GM23338 (cell line): ENCODE results near the gene ODAD3. TPM values are rescaled to one million over a fixed set of nuclear protein-coding genes. Genes with fewer than 3 reads are reported as not detected.

Experiments used
- ATAC-seq: fragments of 200-7000 bp; cut with Tn5 transposase; 3 replicates; pipeline ENCODE4 v1.9.1; 2020
- DNase-seq: peaks from one replicate; pipeline ENCODE4 v3.0.0-alpha.2; 2015; ENCODE audit warnings: low spot score
- H2AFZ ChIP-seq: fragments of 200-600 bp; sonication (generic); 2 replicates; pipeline ENCODE4 v1.8.0; 2016; ENCODE audit warnings: antibody characterized with exemption, mild to moderate bottlenecking, moderate library complexity
- H3F3A ChIP-seq: fragments of 200-600 bp; sonication (generic); replicated peaks from 2 replicates; pipeline ENCODE4 v1.8.0; 2017; ENCODE audit warnings: antibody characterized with exemption, mixed run types, low read depth
- H3K27ac ChIP-seq: fragments of 200-600 bp; sonication (generic); 2 replicates; pipeline ENCODE4 v1.6.1; 2016; ENCODE audit warnings: low read depth
- H3K27me3 ChIP-seq: fragments of 200-600 bp; sonication (generic); 2 replicates; pipeline ENCODE4 v1.8.0; 2016; ENCODE audit warnings: mild to moderate bottlenecking, mixed run types, moderate library complexity; ENCODE audit not compliant: insufficient read depth
- H3K36me3 ChIP-seq: fragments of 200-600 bp; sonication (generic); 2 replicates; pipeline ENCODE4 v1.8.0; 2016; ENCODE audit warnings: mild to moderate bottlenecking; ENCODE audit not compliant: insufficient read depth
- H3K4me1 ChIP-seq: fragments of 200-600 bp; sonication (generic); 2 replicates; pipeline ENCODE4 v1.8.0; 2016; ENCODE audit warnings: mild to moderate bottlenecking, moderate library complexity; ENCODE audit not compliant: insufficient read depth
- H3K4me2 ChIP-seq: fragments of 200-600 bp; sonication (generic); 2 replicates; pipeline ENCODE4 v1.7.1; 2017; ENCODE audit warnings: mixed run types
- H3K4me3 ChIP-seq: fragments of 200-600 bp; sonication (generic); 2 replicates; pipeline ENCODE4 v1.6.1; 2016; ENCODE audit warnings: mixed run types
- H3K79me2 ChIP-seq: fragments of 200-600 bp; sonication (generic); replicated peaks from 2 replicates; pipeline ENCODE4 v1.8.0; 2017; ENCODE audit warnings: mild to moderate bottlenecking; ENCODE audit not compliant: insufficient read depth
- H3K9me2 ChIP-seq: fragments of 200-600 bp; sonication (generic); 2 replicates; pipeline ENCODE4 v1.8.0; 2017; ENCODE audit not compliant: insufficient read depth
- H4K20me1 ChIP-seq: fragments of 200-600 bp; sonication (generic); replicated peaks from 2 replicates; pipeline ENCODE4 v1.8.0; 2017; ENCODE audit warnings: mild to moderate bottlenecking; ENCODE audit not compliant: insufficient read depth
- H3K27ac Mint-ChIP-seq: 2 replicates; pipeline ENCODE4 v1.8.0; 2020; ENCODE audit warnings: inconsistent platforms, mild to moderate bottlenecking, moderate library complexity, mixed read lengths
- H3K27me3 Mint-ChIP-seq: 3 replicates; pipeline ENCODE4 v1.8.0; 2022; ENCODE audit warnings: low read depth, mild to moderate bottlenecking, moderate library complexity, mixed read lengths, inconsistent platforms; ENCODE audit not compliant: insufficient read depth, poor library complexity
- H3K36me3 Mint-ChIP-seq: 3 replicates; pipeline ENCODE4 v1.8.0; 2021; ENCODE audit warnings: low read depth, mild to moderate bottlenecking, inconsistent platforms, moderate library complexity, mixed read lengths
- H3K4me1 Mint-ChIP-seq: 3 replicates; pipeline ENCODE4 v1.8.0; 2020; ENCODE audit warnings: mild to moderate bottlenecking, inconsistent platforms, mixed read lengths
- H3K4me3 Mint-ChIP-seq: 3 replicates; pipeline ENCODE4 v1.8.0; 2021; ENCODE audit warnings: moderate library complexity, mild to moderate bottlenecking, inconsistent platforms, mixed read lengths
- H3K9me3 Mint-ChIP-seq: 3 replicates; pipeline ENCODE4 v1.8.0; 2020; ENCODE audit warnings: moderate library complexity, mild to moderate bottlenecking, inconsistent platforms, mixed read lengths
- CREB1 ChIP-seq: fragments of 250-450 bp; sonication (Bioruptor Pico); IDR thresholded peaks from 2 replicates; pipeline ENCODE4 v1.5.0; 2020; ENCODE audit warnings: low read depth, mild to moderate bottlenecking, moderate library complexity
- EZH2 ChIP-seq: fragments of 200-600 bp; sonication (generic); IDR thresholded peaks from one replicate; pipeline ENCODE4 v1.8.0; 2017; ENCODE audit warnings: antibody characterized with exemption, mild to moderate bottlenecking, low read depth; ENCODE audit not compliant: unreplicated experiment
- EZH2phosphoT487 ChIP-seq: fragments of 200-600 bp; sonication (generic); IDR thresholded peaks from one replicate; pipeline ENCODE4 v1.8.1; 2018; ENCODE audit warnings: antibody characterized with exemption; ENCODE audit not compliant: unreplicated experiment
- JUNB ChIP-seq: IDR thresholded peaks from one replicate; pipeline ENCODE4 v1.6.1; 2016; ENCODE audit warnings: antibody characterized with exemption; ENCODE audit not compliant: unreplicated experiment
- NANOG ChIP-seq: IDR thresholded peaks from 2 replicates; pipeline ENCODE4 v1.6.1; 2016; ENCODE audit warnings: antibody characterized with exemption, borderline replicate concordance
- POLR2AphosphoS5 ChIP-seq: IDR thresholded peaks from 2 replicates; pipeline ENCODE4 v1.6.1; 2016; ENCODE audit warnings: antibody characterized with exemption, low read depth
- STAT1 ChIP-seq: IDR thresholded peaks from one replicate; pipeline ENCODE4 v1.6.1; 2016; ENCODE audit warnings: antibody characterized with exemption; ENCODE audit not compliant: unreplicated experiment
- ZNF114 ChIP-seq: fragments of 250-450 bp; sonication (Bioruptor Pico); IDR thresholded peaks from 2 replicates; pipeline ENCODE4 v1.5.0; 2020; ENCODE audit warnings: mild to moderate bottlenecking, moderate library complexity
- ZNF331 ChIP-seq: fragments of 250-450 bp; sonication (Bioruptor Pico); IDR thresholded peaks from 2 replicates; pipeline ENCODE4 v1.5.0; 2020; ENCODE audit warnings: low read depth, mild to moderate bottlenecking, moderate library complexity
- polyA plus RNA-seq: library from polyadenylated mRNA; unstranded; fragments of >200 nt; fragmentation: Nextera tagmentation; extraction: Ambion mirVana; gene quantifications from 2 replicates; pipeline ENCODE4 v1.2.1, GENCODE V29; 2016
- total RNA-seq: library from RNA; depleted of rRNA; stranded (reverse); fragments of >200 nt; shearing (Covaris generic); gene quantifications from 2 replicates; pipeline ENCODE4 v1.2.3, GENCODE V29; 2014
- TF ChIP-seq, protein P1 (sequence below): IDR thresholded peaks from 2 replicates; pipeline ENCODE4 v1.6.1; 2016; ENCODE audit warnings: antibody characterized with exemption
- TF ChIP-seq, protein P2 (sequence below): IDR thresholded peaks from one replicate; pipeline ENCODE4 v1.6.1; 2018; ENCODE audit warnings: antibody characterized with exemption; ENCODE audit not compliant: unreplicated experiment
- TF ChIP-seq, protein P3 (sequence below): fragments of 250-450 bp; sonication (Bioruptor Pico); IDR thresholded peaks from 2 replicates; pipeline ENCODE4 v1.5.0; 2020; ENCODE audit warnings: mild to moderate bottlenecking, moderate library complexity
- TF ChIP-seq, protein P4 (sequence below), 2 experiments: fragments of 200-600 bp in 1 of 2; sonication (generic) in 1 of 2; conservative IDR thresholded peaks; 2 replicates each; pipeline versions ENCODE4 v1.5.1 to v1.6.1; 2016 to 2017; ENCODE audit warnings: antibody characterized with exemption in 2 of 2, low read depth in 2 of 2, mild to moderate bottlenecking in 2 of 2, moderate library complexity in 1 of 2

The ODAD3 gene
- total and polyA plus RNA-seq, 2 experiments from 2014 or later, result 1.5 to 6.1 TPM

DNA sequence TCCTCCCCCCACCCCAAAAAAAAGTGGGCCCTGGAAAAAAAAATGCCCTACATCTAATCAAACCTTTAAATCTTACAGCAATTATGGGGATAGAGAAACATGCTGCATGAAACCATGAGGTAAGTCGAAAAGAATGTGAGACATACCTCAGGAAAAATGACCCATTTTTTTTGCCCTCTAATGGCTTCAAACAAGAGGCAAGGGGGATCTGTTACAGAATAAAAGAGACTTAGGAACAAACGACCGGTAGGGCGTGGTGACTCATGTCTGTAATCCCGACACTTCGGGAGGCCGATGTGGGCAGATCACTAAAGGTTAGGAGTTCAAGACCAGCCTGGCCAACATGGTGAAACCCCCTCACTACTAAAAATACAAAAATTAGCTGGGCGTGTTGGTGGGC lies 24.2 kb downstream of the ODAD3 start:
- Mint-ChIP-seq H3K9me3 (no peaks in the 10 kb centered on the region), H3K36me3 (peaks cover 24% of the 10 kb centered on the region), H3K4me1 (no peaks in the 10 kb centered on the region; the same call in 2 of the 3 replicates), H3K27ac (no peak overlapping the region), H3K27me3 (peaks cover 2% of the 10 kb centered on the region), H3K4me3 (no peak overlapping the region)
- Histone ChIP-seq H3K27ac (no peak overlapping the region), H3K27me3 (no peaks in the 10 kb centered on the region), H3K4me1 (peaks cover 2% of the 10 kb centered on the region; the same call in 1 of the 2 replicates), H4K20me1 (peaks cover 11% of the 10 kb centered on the region), H3K4me3 (no peak overlapping the region), H3K4me2 (no peak overlapping the region), H3F3A (0 out of 2 replicates have a peak, but pooled peaks cover 2% of the 10 kb centered on the region), H3K36me3 (no peaks in the 10 kb centered on the region; the same call in 1 of the 2 replicates), H3K9me2 (no peaks in the 10 kb centered on the region), H3K79me2 (no peaks in the 10 kb centered on the region), H2AFZ (no peak overlapping the region)
- DNase-seq (no peak), ATAC-seq (no peak)
- TF ChIP-seq EZH2, result no peak
- TF ChIP-seq, protein P1, sequence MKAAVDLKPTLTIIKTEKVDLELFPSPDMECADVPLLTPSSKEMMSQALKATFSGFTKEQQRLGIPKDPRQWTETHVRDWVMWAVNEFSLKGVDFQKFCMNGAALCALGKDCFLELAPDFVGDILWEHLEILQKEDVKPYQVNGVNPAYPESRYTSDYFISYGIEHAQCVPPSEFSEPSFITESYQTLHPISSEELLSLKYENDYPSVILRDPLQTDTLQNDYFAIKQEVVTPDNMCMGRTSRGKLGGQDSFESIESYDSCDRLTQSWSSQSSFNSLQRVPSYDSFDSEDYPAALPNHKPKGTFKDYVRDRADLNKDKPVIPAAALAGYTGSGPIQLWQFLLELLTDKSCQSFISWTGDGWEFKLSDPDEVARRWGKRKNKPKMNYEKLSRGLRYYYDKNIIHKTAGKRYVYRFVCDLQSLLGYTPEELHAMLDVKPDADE, result no peak
- TF ChIP-seq STAT1, result no peak
- no peak for TF ChIP-seq CREB1
- no peak for TF ChIP-seq POLR2AphosphoS5
- TF ChIP-seq, protein P2, sequence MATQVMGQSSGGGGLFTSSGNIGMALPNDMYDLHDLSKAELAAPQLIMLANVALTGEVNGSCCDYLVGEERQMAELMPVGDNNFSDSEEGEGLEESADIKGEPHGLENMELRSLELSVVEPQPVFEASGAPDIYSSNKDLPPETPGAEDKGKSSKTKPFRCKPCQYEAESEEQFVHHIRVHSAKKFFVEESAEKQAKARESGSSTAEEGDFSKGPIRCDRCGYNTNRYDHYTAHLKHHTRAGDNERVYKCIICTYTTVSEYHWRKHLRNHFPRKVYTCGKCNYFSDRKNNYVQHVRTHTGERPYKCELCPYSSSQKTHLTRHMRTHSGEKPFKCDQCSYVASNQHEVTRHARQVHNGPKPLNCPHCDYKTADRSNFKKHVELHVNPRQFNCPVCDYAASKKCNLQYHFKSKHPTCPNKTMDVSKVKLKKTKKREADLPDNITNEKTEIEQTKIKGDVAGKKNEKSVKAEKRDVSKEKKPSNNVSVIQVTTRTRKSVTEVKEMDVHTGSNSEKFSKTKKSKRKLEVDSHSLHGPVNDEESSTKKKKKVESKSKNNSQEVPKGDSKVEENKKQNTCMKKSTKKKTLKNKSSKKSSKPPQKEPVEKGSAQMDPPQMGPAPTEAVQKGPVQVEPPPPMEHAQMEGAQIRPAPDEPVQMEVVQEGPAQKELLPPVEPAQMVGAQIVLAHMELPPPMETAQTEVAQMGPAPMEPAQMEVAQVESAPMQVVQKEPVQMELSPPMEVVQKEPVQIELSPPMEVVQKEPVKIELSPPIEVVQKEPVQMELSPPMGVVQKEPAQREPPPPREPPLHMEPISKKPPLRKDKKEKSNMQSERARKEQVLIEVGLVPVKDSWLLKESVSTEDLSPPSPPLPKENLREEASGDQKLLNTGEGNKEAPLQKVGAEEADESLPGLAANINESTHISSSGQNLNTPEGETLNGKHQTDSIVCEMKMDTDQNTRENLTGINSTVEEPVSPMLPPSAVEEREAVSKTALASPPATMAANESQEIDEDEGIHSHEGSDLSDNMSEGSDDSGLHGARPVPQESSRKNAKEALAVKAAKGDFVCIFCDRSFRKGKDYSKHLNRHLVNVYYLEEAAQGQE, result no peak
- TF ChIP-seq, protein P3, sequence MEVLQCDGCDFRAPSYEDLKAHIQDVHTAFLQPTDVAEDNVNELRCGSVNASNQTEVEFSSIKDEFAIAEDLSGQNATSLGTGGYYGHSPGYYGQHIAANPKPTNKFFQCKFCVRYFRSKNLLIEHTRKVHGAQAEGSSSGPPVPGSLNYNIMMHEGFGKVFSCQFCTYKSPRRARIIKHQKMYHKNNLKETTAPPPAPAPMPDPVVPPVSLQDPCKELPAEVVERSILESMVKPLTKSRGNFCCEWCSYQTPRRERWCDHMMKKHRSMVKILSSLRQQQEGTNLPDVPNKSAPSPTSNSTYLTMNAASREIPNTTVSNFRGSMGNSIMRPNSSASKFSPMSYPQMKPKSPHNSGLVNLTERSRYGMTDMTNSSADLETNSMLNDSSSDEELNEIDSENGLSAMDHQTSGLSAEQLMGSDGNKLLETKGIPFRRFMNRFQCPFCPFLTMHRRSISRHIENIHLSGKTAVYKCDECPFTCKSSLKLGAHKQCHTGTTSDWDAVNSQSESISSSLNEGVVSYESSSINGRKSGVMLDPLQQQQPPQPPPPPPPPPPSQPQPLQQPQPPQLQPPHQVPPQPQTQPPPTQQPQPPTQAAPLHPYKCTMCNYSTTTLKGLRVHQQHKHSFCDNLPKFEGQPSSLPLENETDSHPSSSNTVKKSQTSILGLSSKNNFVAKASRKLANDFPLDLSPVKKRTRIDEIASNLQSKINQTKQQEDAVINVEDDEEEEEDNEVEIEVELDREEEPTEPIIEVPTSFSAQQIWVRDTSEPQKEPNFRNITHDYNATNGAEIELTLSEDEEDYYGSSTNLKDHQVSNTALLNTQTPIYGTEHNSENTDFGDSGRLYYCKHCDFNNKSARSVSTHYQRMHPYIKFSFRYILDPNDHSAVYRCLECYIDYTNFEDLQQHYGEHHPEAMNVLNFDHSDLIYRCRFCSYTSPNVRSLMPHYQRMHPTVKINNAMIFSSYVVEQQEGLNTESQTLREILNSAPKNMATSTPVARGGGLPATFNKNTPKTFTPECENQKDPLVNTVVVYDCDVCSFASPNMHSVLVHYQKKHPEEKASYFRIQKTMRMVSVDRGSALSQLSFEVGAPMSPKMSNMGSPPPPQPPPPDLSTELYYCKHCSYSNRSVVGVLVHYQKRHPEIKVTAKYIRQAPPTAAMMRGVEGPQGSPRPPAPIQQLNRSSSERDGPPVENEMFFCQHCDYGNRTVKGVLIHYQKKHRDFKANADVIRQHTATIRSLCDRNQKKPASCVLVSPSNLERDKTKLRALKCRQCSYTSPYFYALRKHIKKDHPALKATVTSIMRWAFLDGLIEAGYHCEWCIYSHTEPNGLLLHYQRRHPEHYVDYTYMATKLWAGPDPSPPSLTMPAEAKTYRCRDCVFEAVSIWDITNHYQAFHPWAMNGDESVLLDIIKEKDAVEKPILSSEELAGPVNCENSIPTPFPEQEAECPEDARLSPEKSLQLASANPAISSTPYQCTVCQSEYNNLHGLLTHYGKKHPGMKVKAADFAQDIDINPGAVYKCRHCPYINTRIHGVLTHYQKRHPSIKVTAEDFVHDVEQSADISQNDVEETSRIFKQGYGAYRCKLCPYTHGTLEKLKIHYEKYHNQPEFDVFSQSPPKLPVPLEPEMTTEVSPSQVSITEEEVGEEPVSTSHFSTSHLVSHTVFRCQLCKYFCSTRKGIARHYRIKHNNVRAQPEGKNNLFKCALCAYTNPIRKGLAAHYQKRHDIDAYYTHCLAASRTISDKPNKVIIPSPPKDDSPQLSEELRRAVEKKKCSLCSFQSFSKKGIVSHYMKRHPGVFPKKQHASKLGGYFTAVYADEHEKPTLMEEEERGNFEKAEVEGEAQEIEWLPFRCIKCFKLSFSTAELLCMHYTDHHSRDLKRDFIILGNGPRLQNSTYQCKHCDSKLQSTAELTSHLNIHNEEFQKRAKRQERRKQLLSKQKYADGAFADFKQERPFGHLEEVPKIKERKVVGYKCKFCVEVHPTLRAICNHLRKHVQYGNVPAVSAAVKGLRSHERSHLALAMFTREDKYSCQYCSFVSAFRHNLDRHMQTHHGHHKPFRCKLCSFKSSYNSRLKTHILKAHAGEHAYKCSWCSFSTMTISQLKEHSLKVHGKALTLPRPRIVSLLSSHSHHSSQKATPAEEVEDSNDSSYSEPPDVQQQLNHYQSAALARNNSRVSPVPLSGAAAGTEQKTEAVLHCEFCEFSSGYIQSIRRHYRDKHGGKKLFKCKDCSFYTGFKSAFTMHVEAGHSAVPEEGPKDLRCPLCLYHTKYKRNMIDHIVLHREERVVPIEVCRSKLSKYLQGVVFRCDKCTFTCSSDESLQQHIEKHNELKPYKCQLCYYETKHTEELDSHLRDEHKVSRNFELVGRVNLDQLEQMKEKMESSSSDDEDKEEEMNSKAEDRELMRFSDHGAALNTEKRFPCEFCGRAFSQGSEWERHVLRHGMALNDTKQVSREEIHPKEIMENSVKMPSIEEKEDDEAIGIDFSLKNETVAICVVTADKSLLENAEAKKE (CRISPR knock-in tag), result no peak
- TF ChIP-seq, protein P4, sequence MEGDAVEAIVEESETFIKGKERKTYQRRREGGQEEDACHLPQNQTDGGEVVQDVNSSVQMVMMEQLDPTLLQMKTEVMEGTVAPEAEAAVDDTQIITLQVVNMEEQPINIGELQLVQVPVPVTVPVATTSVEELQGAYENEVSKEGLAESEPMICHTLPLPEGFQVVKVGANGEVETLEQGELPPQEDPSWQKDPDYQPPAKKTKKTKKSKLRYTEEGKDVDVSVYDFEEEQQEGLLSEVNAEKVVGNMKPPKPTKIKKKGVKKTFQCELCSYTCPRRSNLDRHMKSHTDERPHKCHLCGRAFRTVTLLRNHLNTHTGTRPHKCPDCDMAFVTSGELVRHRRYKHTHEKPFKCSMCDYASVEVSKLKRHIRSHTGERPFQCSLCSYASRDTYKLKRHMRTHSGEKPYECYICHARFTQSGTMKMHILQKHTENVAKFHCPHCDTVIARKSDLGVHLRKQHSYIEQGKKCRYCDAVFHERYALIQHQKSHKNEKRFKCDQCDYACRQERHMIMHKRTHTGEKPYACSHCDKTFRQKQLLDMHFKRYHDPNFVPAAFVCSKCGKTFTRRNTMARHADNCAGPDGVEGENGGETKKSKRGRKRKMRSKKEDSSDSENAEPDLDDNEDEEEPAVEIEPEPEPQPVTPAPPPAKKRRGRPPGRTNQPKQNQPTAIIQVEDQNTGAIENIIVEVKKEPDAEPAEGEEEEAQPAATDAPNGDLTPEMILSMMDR (conservative IDR thresholded peaks at IDR 0.05; ENCODE audit: low read depth in 2 of 2), result no peak
- TF ChIP-seq JUNB, result no peak
- no peak for TF ChIP-seq ZNF114 (CRISPR knock-in tag)
- TF ChIP-seq ZNF331 (CRISPR knock-in tag), result no peak
- TF ChIP-seq NANOG, result no peak
- TF ChIP-seq EZH2phosphoT487, result no peak
